Measurements from ENCODE around the gene UBE2E2.
A peak's percentile ranks its signal among the peaks of the same experiment; 100 is the strongest.
"Not testable (repeated sequence)": the region's sequence is repeated elsewhere in the genome, so short reads cannot be mapped to it uniquely, and the experiment has no call there.

UBE2E2 gene

DNA sequence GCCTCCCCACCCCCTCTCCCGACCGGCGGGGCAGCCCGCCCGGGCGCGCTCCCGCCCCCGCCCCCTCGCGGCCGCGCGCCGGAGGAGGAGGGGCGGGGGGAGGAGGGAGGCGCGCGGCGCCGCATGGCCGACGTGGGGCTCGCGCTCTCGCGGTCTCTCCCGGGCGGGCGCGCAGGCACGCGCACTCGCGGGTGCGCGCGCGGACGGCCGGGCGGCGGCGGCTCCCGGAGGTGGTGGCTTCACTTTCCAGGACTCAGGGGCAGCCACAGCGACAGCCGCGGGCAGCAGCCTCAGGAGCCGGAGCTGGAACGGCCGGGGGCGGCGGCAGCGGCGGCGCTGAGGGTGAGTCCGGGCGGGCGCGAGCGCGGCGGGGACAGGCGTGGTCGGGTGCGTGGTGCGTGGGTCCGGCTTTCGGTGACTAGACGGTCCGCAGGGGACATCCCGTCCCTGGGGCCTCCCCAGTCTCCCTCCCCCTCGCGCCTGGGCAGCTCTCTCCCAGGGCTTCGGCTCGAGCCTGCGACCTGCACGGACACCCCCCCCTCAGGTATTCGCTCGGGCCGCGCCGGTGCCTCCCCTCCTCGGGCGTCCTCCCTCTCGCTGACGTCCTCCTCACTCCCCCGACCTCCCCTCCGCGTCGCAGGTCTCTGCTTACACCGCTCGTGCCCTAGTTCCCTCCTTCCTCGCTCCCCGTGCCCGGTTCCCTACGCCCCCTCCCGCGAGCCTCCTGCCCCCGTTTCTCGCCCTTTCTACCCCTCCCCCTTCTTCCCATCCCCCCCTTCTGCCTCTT lies at the start of gene UBE2E2:
Gene UBE2E2 (plus strand): TSS at position 407 of the 787 bp plus-strand sequence.
- peak; percentile 9 to 14 for DNase-seq (ENCODE audit: low read depth in 2 of 2)

DNA sequence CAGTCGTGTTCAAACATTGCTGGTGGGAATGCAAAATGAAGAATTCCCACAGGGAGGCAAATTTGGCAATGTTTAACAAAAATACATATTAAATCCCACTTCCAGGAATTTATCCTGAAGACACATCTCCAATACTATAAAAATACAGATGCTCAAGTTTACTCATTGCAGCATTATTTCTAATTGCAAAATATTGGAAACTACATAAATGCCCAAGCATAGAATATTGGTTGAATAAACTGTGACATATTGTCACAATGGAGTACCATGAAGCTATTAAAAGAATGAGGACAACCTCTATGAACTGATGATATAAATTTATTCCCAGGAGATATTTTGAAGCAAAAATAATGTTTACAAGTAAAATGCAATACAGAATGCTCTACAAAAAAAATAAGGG lies 49.7 kb upstream of the UBE2E2 start:
- DNase-seq (ENCODE audit: low read depth in 2 of 2) = no peak

DNA sequence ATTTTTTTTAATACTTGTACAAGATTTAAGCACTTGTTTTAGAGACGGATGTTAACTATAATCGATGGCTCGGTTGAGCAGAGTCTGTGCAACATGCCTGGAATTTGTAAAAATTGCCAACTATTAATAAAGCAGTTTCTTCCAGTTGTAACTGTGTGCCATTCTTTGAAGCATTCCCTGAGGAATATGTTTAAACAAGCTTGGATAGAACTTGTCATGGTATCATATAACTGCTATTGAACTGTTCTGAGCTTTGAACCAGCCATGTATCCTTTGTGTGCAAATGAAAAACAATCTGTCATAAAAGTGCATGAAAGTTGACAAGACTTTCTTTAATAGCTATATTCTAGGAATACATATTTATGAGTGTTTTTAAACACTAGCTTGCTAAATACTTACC lies 45.8 kb upstream of the UBE2E2 start:
- DNase-seq (ENCODE audit: low read depth in 2 of 2) = no peak

DNA sequence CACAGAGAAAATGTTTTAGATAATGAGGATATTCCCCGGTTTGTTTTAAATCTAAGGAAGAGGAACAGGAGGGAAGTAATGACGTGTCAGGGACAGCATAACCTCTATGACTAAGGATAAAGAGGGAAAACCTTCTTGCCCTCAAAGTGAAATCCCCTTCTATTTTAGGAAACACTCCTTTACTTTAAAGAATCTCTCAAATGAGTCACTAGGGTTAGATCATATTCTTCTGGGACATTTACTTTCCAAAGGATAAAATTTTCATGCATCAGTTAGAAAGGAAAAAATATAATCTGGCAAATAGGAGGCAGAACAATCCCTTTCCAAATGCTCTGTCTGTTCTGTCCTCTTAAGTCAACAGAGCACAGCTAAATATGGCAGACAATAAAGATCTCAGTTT lies 43.2 kb upstream of the UBE2E2 start:
- no peak for DNase-seq (ENCODE audit: low read depth in 2 of 2)

DNA sequence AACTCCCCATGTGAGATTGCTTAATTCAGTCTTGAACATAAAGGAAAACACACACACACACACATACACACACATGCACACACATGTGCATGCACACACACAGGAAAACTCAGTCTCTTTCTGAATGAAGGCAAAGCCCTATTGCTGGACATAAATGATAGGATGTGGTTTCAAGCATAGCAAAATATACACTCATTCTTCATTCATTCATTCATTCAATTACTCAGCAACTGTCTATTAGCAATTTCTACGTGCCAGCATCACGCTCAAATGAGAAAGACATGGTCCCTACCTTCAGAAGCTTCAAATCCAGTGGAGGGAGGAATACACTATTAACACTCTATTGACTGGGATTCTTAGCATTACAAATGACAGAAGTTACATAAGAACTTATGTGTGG lies 41.8 kb upstream of the UBE2E2 start:
- DNase-seq (ENCODE audit: low read depth in 2 of 2) = no peak

DNA sequence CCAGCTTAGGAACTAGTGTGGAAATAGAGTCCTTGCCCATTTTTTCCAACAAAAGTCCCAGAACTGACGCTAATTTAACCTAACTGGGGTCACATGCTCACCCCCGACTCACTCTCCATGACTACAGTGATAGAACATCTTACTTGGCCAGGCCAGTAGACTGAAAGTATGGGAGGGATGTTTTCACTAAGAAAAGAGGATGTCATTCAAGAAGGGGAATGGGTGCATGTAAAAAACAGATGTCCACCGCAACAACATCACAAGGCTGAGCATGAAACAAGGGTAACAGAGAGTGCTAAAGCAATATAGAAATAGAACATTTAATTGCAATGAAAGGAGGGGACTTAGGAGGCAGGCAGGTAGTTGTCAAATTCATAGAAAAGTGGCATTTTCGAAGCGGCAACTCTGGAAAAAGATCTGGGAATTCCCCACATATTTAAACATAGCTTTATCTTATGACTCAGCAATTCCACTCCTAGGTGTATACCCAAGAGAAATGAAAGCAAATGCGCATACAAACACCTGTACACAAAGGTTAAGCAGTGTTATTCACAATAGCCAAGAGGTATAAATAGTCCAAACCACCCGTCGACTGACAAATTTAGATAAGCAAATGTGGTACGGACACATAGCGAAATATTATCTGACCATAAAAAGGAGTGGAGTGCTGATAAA lies 41.1 kb upstream of the UBE2E2 start:
- no peak for DNase-seq (ENCODE audit: low read depth in 2 of 2)

DNA sequence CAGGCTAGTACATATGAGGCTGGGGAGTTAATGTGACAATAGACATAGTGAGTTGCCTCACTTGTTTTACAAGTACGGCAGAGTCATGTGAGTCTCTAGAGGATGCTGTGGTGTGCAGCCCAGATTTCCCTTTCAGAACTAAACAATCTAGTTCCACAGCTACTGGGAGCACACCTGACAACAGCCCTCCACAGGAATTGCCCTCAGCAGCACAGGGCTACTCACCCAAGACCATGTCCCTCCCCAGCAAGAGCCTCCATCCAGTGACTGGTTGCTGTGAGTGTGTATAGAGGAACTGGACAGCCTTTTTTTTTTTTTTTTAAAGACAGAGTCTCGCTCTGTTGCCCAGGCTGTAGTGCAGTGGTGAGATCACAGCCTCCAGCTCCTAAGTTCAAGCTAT lies 40.2 kb upstream of the UBE2E2 start:
- DNase-seq (ENCODE audit: low read depth in 2 of 2) = no peak

DNA sequence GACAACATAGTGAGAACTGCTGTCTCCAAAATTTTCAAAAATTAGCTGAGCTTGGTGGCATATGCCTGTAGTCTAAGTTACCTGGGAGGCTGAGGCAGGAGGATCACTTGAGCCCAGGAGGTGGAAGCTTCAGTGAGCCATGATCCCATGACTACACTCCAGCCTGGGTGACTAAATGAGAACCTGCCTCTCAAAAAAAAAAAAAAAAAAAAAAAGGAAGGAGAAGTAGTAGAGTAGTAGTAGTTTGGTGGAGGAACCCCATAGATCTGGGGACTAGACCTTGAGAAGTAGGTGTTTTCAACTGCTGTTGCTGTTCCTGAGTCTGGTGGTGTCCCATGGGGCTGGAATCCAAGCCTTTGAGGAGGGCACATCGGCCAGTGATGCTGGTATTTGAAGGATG lies 38.4 kb upstream of the UBE2E2 start:
- DNase-seq (ENCODE audit: low read depth in 2 of 2) = no peak

DNA sequence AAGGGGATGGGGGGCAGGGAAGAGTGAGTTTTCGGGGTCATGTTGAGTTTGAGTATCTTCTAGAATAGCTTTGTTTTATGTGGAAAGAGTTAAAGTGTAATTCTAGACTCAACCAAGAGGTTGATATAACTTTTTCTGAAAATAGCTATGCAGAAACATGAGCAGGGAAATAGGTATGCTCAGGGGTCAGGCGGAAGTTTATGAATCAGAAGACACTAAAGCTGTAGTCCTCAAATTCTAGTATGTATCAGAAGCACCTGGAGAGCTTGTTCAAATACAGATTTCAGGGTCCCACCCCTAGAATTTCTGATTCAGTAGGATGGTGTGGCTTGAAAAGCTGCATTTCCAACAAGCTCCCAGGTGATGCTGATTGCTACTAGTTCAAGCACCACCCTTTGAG lies 37.6 kb upstream of the UBE2E2 start:
- DNase-seq (ENCODE audit: low read depth in 2 of 2) = no peak

DNA sequence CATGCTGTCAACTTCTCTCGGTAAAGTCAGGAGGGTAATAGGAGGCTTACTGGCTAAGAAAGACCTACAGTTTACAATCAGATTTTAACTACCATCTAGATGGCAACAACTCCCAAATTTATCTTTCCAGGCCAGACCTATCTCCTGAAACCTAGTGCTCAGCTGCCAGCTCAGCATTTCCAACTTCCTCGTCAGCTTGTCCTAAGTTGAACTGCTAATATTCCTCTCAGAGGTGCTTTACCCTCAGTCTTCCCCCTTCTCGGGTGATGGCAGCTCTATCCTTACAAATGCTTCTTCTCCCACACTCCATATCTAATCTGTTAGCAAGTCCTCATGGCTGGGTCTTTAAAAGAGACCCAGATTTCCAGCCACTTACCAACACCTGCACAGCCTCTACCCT lies 36.9 kb upstream of the UBE2E2 start:
- DNase-seq (ENCODE audit: low read depth in 2 of 2) = no peak

DNA sequence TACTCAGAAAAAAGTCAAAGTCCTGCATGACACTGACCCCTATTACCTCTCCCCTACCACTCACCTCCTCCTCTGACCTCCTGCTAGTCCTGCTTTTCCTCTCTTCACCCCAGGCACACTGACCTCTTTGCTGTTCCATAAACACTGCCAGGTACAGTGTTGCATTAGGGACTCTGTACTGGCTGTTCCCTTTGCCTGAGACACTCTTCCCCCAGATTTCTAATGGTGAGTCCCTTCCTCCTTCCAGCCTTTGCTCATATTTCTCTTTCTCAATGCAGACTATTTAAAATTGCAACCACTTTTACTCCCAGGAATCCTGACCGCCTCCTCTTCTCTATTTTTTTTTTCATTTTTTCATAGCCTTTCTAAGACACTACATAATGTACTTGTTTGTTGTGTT lies 36.3 kb upstream of the UBE2E2 start:
- DNase-seq (ENCODE audit: low read depth in 2 of 2) = no peak

DNA sequence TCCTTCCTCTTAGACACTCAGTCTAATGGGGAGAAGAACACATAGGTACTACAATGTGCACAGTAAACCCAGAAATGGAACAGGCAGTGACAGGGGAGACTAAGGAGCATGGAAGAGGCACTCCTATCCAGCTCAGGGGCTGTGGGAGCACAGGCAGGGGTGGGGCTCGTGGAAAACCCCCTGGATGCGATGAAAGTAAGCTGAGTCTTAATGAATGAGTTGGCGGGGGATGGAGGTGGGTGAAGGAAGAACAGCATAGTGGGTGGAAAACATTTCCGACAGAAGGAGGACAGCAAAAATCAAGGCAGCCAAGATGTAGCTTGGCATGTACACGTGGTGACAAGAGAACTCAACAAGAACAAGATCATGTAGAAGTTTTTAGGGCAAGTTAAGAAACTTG lies 33.6 kb upstream of the UBE2E2 start:
- no peak for DNase-seq (ENCODE audit: low read depth in 2 of 2)

DNA sequence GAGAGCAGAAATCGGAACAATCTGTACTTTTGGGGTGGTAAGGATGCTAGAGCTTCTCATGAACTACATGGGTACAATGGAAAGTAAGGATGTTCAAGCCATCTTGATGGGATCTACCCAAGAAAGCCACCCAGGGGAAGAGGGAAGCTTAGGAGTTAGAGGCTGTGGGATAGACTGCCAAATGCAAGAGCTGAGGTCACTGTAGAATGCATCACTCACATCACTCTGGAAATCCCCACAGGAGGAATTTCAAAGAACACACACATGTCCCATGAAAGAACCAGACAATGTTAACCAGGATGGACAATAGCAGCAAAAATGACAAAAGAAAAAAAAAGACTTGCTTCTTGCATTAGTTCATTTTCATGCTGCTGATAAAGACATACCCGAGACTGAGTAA lies 32.8 kb upstream of the UBE2E2 start:
- DNase-seq (ENCODE audit: low read depth in 2 of 2) = no peak

DNA sequence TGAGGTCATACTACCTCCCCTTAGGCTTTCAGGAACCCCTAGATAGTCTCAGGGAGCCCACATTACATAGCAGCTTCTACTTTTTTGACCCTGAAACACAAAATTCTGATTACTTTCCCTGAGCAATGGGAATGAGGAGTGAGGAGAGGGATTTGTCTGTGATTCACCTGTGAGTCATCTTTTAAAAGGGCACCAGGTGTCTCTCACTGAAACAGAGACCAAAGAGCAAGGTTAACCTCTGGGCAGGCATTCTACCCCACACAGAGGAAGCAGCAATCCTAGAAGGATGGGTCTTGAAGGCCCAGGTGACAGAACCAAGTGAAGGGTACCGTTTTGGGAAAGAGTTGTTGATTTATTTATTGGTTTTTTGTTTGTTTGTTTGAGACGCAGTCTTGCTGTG lies 31.1 kb upstream of the UBE2E2 start:
- DNase-seq (ENCODE audit: low read depth in 2 of 2) = no peak

DNA sequence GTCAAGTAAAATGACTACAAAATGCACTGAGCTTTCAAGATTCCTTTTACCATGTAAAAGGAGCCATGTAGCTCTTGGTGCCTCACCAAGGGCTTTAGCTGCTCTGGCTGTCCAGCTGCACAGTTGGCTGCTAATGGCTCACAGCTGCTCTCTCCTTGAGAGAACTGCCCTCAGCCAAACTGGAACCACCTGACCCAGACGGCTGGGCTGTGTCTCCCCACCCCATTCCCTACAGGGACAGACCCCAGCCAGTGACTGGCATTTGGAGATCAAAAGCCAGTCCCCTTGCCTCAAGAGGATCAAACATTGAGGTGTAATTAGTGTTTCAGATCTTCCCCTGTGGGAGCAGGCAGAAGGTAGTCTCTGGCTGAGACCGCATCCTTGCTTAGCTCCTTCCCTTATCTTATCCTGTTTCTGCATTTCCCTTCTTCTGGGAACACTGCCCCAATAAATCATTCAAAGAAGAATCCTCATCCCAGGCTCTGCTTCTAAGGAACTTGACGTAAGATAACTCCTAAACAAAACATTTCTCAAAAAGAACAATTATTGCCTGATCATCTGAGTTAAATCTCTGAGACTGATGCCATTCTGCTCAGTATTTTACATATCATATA lies 28.6 kb upstream of the UBE2E2 start:
- DNase-seq (ENCODE audit: low read depth in 2 of 2) = no peak

DNA sequence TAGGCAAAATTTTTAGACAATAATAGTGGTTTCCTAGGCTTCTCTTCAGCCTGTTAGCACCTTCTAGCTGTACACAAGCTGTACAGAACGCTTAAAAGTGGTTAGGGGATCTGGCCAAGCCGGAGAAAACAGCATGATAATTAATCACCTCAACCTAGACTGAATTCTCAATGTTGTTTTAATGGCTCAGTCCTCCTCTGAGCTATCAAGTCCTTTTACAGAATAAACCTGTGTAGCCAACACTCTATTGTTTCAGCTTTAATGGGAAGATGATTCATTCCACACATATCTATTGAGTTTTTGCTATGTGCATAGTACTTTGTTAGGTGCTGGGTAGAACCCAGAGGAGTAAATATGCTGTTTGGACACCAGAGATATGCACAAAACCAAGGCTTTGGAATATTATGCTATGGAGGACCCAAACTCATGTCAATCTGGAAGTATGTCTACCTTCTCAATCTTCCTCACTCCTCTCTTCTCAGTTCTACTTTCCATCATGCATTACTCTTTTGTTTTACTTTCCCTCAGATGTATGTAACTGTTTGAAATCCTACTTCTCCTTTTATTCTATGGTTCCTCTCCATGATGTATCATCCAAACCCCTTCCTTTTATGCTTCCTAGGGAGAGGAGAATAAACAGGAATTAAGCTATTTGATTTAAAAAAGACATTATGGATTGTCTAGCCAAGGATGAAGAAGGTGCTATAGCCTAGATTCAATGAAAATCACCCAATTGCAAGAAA lies 27.6 kb upstream of the UBE2E2 start:
- DNase-seq (ENCODE audit: low read depth in 2 of 2) = no peak

DNA sequence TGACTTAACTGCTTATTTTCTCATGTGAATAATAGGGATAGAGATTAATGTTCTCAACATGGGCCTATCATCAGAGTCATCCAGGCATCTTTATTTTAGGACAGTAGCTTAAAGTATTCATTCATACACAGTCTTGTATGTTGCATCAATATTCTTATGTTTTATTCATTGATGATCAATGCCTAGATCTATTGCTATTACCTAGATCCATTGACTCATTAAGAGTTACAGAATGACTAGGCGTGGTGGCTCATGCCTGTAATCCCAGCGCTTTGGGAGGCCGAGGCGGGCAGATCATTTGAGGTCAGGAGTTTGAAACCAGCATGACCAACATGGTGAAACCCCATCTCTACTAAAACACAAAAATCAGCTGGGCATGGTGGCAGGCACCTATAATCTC lies 26.3 kb upstream of the UBE2E2 start:
- DNase-seq (ENCODE audit: low read depth in 2 of 2) = not testable (repeated sequence)

DNA sequence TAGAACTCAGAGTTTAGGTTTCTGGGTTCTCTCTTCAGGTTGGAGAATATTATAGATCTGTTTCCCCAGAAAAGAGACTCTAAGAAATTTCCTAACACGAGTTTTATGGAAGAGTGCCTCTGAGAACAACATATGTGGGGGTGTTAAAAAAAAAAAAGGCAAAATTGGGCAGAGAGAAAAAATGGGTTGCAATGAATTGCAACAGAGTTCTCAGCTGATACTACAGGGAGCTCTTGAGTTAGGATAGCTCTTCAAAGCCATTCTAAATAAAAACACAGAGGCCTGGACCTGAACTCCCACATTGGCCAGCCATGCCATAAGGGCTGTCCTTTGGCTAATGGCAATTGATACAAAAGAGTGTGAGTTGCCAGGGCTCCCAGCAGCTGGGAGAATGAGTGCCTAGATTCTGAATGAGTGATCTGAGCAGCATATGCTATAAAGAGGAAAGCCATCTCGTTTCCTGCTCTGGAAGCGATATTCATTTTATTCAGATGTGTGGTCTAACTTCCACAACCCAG lies 20.1 kb upstream of the UBE2E2 start:
- DNase-seq (ENCODE audit: low read depth in 2 of 2) = no peak

DNA sequence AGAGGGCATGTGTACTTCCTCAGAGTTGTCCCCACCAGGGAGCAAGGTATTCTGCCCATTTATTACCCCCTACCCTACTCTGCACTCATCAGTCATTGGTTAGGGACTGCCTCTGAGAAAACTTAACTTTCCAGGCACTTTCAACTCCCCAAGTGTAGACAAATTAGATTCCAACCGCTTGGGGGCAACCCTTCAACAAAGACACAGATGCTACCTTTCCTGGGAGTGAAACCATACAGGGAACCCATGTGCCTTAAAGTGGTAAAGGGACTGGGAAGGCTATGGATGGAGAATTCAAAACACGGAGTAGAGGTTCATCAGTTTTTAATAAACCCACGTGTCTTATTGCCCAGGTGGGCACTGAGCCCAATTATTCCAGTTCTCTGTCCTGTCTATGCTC lies 19.4 kb upstream of the UBE2E2 start:
- DNase-seq (ENCODE audit: low read depth in 2 of 2) = no peak

DNA sequence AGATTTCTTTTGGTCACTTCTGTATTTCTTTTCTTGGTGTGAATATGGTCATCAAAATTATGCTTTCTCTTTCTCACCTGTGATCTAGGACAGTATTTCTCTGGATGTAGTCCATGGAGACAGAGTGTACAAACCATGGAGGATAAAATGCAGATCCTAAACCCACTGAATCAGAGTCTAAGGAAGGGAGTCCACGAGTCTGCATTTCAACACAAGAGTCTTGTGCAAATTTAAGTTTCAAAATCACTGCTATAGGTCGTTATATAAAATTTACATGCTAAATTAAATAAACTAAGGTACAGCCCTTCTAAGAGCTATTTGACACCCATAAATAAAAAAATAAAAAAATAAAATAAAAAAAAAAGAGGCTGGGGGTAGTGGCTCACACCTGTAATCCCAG lies 17.3 kb upstream of the UBE2E2 start:
- no peak for DNase-seq (ENCODE audit: low read depth in 2 of 2)

DNA sequence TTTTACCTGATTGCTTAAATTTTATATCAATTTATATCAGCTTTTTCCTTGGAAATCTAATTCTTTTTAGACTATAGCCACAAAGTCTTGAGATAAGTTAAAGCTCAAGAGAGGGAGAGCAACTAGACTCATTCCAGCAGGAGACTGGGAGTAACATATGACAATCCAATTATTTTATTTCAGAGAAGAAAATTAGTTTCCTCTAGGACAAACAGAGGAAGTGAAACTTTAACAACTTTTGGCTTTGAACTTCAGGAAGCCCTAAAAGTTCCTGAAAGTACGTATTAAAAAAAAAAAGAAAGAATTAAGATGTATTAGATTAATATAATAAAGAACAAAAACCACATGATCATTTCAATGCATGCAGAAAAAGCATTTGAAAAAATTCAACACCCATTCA lies 13.9 kb upstream of the UBE2E2 start:
- no peak for DNase-seq (ENCODE audit: low read depth in 2 of 2)

DNA sequence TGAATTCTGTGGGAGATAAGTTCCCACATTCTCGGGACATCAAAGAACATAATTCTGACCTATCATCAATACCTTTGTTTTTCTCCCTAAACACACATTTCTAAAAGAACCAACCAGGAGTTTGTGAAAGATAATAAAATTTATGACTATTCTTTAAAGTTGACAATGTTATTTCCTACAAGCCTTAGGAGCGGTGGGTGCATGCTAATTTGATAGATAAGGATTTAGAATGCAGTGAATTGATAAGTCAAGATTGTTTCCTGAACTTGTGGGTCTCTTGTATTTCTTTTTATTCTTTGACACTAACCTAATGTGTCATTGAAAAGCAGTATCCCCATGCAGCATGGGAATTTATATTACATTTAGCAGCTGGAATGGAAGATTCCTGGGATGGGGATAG lies 10.3 kb upstream of the UBE2E2 start:
- DNase-seq (ENCODE audit: low read depth in 2 of 2) = no peak
